Dedifferentiated amniotic fluid mesenchymal stem cell (primary cell): Measurements from ENCODE around the gene MTA1.

Experiments used
- DNase-seq: peaks from one replicate; pipeline ENCODE4 v3.0.0-alpha.2; 2016; ENCODE audit errors: extremely low spot score

Gene MTA1

GRCh38 chr14:105419195-105420091, at the start of gene MTA1:
Gene MTA1 (plus strand): TSS chr14:105419827. CDS start chr14:105420036, 209 bp downstream.
- DNase-seq: no peak

- no peak for DNase-seq
Observed at GRCh38 chr14:105374389-105374788, 45.2 kb upstream of the MTA1 start.

GRCh38 chr14:105375635-105376057, 44.0 kb upstream of the MTA1 start:
- DNase-seq: no peak

GRCh38 chr14:105376521-105377440, 42.8 kb upstream of the MTA1 start:
- no peak for DNase-seq

GRCh38 chr14:105377555-105378182, 42.0 kb upstream of the MTA1 start:
- no peak for DNase-seq

GRCh38 chr14:105378199-105378598, 41.4 kb upstream of the MTA1 start:
- DNase-seq: no peak

- no peak for DNase-seq
Observed at GRCh38 chr14:105378873-105379685, 40.5 kb upstream of the MTA1 start.

GRCh38 chr14:105379946-105380345, 39.7 kb upstream of the MTA1 start:
- DNase-seq: no peak

- no peak for DNase-seq
Observed at GRCh38 chr14:105380756-105381155, 38.9 kb upstream of the MTA1 start.

- no peak for DNase-seq
Observed at GRCh38 chr14:105381446-105382342, 37.9 kb upstream of the MTA1 start.

- DNase-seq: no peak
Observed at GRCh38 chr14:105382343-105383082, 37.1 kb upstream of the MTA1 start.

GRCh38 chr14:105383083-105383730, 36.4 kb upstream of the MTA1 start:
- DNase-seq: no peak

GRCh38 chr14:105384041-105384557, 35.5 kb upstream of the MTA1 start:
- no peak for DNase-seq

- DNase-seq: no peak
Observed at GRCh38 chr14:105384605-105385321, 34.9 kb upstream of the MTA1 start.

GRCh38 chr14:105385322-105385637, 34.3 kb upstream of the MTA1 start:
- no peak for DNase-seq

GRCh38 chr14:105385698-105386365, 33.8 kb upstream of the MTA1 start:
- no peak for DNase-seq
